ENCODE measurements around the gene CYLD.

The CYLD gene

DNA sequence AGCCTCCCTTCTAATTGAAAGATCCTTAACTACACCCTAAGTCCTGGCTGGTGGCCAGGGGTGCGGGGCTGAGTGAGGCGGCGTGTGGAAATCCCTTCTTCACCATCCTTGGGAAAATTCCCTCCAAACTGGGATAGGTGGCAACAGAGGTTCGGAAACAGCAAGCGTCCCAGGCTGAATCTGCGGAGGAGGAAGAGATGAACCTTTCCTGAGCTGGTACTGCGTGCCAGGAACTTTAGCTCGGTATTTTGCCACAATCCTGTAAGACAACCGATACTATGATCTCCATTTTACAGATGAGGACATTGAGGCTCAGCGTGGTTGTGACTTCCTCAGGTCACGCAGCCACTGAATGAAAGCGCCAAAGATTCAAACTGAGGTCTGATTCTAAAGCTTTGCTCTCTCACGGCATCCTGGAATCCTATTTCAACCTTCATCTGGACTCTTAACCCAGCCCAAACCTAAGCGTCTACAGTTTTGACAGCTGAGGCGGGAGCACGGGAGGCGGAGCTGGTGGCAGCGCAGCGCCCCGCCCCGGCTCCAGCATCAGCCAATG is 583 bp upstream of the CYLD start:
- DNase-seq, result no peak

DNA sequence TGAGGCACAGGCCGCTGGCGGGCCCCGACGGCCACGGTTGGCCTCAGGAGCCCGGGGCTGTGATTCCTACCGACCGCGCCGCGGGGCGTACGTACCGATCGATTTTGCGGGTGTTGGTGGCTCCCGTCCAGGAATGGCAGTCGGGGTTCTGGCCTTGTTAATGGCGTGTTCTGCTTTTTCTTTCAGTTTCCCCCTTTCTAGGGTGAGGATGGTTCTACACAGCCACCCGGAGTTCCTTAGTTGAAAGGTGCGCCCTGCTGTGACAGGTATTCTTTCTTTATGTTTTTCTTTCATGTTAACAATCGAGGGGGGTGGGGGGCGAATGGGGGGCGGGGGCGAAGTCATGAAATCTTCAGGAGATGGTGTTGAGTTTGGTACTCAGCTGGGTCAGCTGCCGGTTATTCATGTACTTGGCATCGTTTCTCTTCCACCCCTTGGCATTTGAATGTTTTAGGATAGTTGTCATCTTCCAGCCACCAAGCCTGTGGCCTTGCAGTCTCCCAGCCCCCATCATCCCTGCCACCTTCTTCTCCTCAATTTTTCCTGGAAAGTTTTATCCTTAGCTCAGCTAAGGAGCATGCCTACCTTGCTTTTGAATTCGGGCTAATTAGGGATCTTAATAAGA is 802 bp downstream of the CYLD start:
- no peak for DNase-seq

DNA sequence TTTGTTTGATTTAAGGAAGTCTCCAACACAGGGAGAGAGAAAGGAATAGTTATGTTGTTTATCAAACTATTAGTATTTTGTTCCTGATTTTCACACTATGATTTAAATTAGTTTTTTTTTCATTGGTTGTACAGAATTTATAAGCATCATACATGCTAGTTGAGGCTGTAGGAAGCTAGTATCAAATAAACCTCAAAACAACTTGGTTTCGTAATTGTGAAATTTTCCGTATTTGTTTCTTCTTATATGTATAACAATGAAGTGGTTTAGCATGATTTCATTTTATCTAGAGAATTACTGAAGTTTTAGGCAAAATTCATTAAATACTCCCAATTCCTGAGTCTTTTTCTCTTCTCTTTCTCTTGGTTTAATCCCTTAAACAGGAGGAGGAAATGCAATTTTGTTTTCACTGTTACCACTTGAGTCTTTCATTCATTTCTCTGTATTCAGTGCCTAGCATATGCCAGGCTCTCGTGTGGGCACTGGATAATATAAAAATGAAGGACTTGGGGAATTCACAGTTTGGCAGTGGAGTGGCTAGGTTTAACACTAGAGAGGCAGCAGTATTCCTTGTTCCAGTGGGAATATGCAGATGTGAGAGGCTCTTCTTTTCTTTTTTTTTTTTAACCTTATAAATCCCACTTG is 1.8 kb downstream of the CYLD start:
- DNase-seq, result no peak

DNA sequence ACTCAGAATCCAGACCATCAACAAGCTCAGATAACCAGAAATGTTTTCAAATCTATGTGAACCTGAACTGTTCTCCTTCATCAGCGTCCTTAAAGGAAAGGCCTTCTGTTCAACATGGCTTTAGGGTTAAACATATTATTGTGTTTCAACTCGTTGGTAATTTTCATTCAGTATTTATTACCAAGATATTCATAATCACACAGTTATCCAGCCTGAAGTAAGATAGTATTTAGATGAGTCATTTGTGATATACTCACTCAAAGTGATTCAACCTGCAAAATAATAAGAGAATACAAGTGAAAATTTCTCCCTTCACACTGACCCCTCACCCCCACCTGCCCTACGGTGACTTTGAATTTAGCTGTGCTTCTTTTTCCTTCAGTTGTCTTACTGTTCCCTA is 3.0 kb downstream of the CYLD start:
- no peak for DNase-seq

DNA sequence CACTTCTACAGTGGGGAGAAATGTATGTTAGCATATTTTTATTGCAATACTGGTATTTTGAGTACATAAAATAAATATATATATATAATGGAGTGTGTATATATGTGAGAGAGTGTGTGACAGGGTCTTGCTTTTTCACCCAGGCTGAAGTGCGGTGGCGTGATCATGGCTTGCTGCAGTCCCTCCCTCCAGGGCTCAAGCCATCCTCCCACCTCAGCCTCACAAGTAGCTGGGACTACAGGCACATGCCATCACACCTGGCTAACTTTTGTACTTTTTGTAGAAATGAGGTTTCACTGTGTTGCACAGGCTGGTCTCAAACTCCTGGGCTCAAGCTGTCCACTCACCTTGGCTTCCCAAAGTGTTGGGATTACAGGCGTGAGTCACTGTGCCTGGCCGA is 4.1 kb downstream of the CYLD start:
- no peak for DNase-seq

DNA sequence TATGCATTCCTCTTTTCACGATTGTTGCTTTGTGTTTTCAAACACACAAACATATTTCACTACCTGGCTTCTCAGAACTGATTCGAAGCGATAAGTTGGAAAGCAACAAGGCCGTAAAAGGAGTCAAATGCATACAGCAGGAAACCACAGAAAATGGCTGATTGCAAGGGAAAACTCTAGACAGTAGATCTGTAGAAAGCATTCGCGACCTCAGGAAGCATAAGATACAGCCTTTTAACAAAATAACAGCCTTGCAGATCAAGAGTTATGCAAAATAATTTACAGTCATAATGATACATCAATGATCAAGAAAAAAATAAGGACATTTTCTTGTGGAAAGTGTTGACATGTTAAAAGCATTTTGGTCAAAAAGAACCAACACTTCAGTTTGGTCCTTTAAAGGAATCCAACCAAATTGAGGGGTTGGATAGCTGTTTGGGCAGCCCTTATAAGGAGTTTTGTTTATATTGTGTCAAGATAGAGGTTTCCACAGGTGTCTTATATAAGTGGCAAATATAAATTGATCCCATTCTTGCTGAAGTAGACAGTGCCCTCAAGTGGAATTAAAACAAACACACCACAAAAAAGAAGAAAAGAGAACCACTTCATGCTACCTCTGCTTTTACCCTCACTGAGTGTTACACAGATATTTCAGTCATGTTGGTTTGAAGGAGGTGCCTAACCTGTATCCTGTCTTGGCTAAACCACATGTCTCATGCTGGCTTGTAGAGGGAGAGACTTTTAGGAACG is 5.5 kb downstream of the CYLD start:
- DNase-seq, result no peak

DNA sequence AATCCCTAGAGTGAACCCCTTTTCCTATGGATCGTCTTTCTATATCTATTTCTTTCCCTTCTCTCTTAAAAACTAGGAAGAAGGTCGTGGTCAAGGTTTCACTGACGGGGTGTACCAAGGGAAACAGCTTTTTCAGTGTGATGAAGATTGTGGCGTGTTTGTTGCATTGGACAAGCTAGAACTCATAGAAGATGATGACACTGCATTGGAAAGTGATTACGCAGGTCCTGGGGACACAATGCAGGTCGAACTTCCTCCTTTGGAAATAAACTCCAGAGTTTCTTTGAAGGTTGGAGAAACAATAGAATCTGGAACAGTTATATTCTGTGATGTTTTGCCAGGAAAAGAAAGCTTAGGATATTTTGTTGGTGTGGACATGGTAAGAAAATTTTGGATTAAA is 9.6 kb downstream of the CYLD start:
- no peak for DNase-seq

DNA sequence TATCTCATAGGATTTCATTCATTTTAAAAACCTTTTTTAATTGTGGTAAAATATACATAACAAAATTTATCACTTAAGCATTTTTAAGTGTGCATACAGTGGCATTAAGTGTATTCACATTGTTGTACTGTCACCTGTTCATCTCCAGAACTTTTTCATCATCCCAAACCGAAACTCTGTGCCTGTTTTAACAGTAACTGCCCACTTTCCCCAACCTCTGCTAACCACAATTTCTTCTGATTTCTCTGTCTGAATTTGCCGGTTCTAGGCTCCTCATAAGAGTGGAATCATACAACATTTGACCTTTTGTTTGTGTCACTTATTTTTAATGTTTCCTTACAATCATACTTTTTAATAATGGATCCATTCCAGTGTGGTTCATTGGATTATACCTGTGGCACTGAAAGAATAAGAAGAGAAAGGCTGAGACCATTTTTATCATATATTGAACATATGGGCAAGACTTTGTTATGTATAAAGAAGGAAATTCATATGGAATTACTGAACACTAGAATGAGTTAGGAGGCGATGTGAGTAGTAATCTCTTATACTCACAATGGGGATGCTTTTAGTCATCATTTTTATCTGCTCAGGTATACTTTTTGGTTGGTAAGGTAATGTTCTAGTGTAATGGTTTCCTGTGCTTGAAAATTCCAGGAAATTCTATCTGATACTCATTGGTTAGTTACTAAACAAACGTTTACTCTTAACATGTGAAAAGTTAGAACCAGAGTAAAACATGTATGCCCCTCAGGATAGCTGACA is 10.8 kb downstream of the CYLD start:
- no peak for DNase-seq

DNA sequence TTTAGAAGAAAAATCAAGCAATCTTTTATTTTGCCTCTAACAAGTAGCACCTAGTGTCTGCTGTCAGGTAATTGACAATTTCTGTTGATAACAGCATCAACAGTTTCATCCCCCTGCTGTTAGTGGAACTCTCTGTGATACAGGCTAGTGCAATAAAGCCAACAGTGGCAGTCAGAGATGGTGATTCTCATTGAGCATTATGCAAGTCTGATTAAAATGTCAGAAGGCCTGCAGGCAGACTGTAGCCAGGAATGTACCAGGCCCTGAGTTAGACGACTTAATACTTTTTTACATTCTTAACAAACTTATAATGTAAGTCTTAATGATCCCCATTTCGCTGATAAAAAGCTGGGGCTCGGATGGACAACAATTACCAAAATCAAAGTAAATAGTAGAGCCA is 14.6 kb downstream of the CYLD start:
- DNase-seq, result no peak

DNA sequence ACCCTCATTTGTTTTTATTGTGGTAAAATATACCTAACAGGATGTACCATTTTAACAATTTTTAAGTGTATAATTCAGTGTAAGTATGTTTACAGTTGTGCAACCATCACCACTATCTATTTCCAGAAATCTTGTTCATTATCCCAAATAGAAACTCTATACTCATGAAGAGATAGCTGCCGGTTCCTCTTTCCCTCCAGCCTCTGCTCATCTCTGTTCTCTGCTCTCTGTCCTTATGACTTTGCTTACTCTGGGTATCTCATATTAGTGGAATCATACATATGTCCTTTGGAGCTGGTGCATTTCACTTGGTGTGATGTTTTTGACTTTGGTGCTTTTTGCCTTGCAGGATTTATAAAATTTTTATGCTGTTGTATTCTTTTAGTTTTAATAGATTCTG is 19.4 kb downstream of the CYLD start:
- no peak for DNase-seq

DNA sequence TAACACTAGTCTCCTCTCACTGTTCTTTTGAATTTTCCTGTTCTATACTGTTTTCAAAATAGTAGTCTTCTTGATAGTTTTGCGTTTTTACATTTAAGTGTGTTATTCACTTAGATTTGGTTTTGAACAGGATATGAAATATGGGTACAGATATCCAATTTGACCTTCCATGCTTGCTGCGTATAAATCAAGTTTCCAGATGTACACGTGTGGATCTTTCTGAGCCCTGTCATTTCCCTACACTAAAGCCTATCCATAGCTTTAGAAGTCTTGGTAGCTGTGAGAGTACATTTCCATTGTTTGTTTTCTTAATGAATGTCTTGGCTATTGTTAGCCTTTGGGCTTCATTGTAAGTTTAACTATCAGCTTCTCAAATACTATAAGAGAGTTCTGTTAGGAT is 20.4 kb downstream of the CYLD start:
- no peak for DNase-seq

DNA sequence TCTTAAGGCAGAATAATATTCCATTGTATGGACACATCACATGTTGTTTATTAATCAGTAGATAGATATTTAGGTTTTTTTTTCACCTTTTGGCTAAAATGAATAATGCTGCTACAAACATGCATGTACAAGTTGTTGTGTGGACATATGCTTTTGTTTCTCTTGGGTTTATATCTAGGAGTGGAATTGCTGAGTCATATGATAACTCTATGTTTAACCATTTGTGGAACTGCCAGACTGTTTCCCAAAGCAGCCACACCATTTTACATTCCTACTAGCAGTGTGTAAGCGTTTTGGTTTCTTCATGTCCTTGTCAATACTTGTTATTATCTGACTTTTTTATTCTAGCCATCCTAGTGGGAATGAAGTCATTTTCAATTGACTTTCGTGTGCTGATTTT is 21.3 kb downstream of the CYLD start:
- DNase-seq, result no peak

DNA sequence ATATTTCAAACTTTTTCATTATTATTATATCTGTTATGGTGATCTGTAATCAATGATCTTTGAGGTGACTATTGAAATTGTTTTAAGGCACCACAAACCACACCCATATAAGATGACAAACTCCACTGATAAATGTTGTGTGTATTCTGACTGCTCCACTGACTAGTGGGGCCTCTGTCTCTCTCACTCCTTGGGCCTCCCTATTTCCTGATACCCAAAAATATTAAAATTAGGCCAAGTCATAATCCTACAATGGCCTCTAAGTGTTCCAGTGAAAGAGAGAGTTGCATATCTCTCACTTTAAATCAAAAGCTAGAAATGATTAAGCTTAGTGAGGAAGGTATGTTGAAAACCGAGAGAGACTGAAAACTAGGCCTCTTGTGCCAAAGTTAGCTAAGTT is 23.4 kb downstream of the CYLD start:
- DNase-seq, result no peak

DNA sequence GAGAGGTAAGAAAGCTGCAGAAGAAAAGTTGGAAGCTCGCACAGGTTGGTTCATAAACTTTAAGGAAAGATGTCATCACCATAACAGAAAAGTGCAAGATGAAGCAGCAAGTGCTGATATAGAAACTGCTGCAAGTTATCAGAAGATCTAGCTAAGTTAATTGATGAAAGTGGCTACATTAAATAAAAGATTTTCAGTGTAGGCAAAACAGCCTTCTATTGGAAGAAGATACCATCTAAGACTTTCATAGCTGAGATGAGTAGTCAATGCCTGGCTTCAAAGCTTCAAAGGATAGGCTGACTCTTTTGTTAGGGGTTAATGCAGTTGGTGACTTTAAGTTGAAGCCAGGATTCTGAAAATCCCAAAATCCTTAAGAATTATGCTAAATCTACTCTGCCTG is 24.0 kb downstream of the CYLD start:
- DNase-seq, result no peak

DNA sequence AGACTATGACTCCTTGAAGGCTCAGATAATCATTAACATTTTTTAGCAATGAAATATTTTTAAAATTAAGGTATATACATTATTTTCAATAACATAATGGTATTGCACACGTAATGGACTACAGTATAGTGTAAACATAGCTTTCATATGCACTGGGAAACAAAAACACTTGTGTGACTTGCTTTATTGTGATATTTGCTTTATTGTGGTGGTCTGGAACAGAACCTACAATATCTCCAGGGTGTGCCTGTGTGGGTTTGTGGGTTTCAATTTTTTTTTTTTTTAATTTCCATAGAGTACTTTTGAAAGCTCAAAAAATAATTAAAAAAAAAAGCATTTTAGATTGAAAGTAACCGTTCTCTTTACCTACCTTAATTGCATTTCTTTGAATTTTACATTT is 25.3 kb downstream of the CYLD start:
- DNase-seq, result no peak

DNA sequence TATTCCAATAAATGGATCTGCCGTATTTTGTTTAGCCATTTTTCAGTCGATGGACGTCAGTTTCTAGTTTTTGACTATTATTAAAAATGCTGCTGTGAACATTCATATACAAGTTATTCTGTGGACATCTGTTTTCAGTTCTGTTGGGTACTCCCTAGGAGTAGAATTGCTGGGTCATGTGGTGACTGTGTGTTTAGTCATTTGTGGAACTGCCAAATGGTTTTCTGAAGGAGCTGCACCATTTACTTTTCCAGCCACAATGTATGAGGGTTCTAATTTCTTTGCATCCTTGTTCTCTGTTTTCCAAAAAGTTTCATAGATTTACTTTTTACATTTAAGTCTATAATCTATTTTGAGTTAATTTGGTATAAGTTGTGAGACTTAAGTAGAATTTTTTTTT is 29.5 kb downstream of the CYLD start:
- DNase-seq, result no peak

DNA sequence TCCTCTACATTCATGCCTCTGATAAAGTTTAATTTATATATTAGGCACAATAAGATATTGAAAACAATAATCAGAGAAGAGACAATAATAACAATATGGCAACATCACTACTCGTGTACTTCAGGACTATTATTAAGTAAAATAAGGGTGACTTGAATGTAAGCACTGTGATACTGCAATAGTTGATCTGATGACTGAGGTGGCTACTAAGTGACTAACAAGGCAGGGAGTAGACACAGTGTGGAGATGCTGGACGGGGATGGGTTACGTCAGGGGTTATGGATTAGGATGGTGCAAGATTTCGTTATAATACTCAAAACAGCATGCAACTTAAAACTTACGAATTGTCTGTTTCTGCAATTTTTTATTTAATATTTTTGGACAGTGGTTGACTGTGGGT is 32.5 kb downstream of the CYLD start:
- DNase-seq, result no peak

DNA sequence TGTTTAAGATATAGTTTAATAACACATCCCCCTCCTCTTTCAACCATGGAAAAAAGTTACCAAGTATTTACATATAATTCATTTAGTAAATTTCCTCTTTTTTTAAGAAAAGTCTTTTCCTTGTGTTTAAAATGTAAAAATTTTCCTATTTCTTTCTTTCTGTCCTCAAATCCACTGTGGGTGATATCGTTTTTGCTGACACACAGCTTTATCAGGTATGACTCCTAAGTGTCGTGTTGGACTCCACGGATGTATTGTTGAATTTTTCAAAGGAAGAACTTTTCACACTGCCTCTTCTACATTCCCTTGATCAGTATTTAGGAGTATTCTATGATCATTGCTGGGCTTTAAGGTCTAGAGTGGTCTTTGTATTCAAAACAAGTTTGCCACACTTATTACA is 33.1 kb downstream of the CYLD start:
- no peak for DNase-seq

DNA sequence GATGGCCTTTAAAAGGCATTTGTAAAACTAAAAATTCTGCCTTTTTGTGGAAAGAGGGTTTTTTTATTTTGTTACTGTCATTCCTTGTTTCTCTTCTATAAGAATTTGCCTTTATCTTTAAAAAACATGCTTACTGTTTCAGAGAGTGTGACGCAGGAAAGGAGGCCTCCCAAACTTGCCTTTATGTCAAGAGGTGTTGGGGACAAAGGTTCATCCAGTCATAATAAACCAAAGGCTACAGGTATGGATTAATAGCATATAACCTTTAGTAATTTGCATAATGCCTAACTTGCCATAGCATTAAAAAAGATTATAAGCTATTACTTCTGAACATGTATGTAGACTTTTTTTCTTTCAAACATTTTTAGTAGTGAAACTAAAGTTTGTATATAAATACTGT is 34.2 kb downstream of the CYLD start:
- no peak for DNase-seq

DNA sequence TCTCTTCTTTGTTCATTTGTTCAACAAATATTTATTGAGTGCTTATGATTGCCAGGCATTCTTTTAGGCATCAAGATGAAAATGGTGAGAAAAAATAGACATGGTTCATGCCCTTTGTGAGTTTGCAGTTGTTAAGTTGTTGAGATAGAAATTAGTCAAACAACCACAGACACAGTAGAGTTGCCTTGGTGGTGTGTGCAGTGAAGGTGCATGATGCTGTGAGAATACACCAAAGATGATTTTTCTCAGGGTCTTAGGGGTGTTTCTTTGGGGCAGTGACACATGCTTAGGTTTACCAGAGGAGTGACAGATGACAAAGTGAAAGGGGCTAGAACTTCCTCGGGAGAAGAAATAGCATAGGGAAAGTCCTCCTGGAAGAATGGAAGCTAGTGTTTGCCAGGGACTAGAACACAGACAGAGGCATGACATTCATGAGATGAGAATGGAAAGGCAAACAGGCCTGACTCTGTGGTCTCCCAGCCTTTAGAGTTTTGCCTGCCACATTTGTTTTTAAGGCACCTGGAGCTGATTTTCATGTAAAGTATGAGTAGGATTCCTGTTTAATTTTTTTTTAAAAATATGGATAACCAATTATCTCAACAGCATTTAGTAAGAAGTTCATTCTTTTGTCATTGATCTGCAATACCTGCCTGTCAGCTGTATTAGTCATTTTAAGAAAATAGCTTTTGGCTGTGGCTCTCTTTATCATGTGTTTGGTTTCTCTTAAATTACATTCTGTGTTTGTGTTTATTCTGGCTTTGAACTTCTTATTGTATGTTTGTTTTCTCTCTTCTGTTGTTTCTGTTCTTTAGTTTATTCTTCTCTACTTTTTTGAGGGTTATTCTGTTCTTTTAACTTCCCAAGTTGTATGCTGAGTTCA is 36.6 kb downstream of the CYLD start:
- DNase-seq, result no peak

DNA sequence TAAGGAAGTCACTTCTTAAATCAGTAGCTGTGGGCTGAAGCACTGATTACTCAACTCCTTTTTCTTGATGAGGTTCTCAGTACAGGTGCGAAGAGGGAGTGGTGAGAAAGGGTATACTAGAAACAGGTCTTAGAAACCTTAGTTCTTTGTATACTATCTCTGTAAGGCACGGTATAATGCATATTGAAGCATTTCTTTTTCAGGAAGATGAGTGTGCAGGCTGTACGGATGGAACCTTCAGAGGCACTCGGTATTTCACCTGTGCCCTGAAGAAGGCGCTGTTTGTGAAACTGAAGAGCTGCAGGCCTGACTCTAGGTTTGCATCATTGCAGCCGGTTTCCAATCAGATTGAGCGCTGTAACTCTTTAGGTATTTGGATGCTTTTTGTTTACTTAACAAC is 39.2 kb downstream of the CYLD start:
- no peak for DNase-seq

DNA sequence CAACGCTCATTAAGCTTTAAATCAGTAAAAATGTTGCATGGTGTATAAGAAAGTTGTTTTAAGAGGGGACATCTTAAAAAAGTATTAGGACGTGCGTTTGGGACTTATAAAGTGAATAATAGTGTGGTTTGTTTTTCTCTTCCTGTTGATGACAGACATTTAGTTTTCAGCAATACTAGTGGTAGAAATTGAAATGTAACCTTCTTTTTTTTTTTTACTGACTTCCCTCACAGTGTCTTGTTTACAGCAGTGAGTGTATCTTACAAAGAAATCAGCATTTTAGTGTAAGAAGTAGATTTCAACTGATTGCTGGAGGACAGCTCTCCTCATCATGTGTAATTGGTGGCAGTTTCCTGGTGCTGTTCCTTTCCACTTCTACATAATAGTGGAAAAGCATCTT is 39.6 kb downstream of the CYLD start:
- DNase-seq, result no peak

All from left hindlimb (tissue), 1 donor.